Activated CD8-positive, alpha-beta memory T cell treated with anti-CD3 and anti-CD28 coated beads for 24 hours (primary cell): ENCODE measurements around the gene ANKRD39.
"Not testable (repeated sequence)": the region's sequence is repeated elsewhere in the genome, so short reads cannot be mapped to it uniquely, and the experiment has no call there.

ENCODE experiments used
- DNase-seq: peaks from one replicate; pipeline ENCODE4 v3.0.0-alpha.2; 2020

ANKRD39 gene

DNA sequence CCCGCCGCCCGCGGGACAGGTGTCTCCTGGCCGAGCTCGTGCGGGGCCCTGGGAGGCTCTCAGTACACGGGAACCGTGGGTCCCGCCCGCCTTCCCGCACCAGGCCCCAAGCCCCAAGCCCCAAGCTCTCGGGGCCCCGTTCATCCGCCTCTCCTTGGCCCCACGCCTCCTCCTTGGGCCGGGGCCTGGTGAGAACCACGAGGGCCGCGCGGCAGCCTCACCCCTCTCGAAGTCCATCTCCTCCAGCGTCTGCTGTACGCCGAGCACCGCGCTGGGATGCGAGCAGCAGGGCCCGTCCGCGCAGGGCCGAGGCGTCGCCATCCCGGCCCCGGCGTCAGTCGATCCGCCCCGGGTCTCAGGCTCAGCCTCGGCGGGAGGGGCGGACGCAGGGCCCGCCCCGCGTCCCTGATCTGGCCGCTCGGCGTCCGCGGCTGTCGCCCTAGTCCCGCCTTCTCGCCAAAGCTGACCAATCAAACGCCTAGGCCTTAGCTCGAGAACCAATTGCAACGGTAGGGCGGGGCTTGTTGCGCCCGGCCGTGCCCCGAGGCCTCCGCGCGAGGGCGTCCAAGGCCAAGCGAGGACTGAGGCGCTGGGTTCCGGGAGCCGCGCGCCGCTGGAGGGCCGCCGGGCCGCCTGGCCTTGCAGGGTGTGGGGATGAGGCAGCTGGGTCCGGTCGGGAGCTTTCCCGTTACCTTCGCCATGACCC lies at the start of gene ANKRD39:
TSS of gene ANKRD39 (minus strand) at position 350 of the 706 bp plus-strand sequence. CDS start at position 321, 29 bp downstream.
- DNase-seq, result peak; percentile 99

- DNase-seq, result no peak
These were observed 48.9 kb upstream of the ANKRD39 start for GRCh38 chr2:96906729-96907114.

DNA sequence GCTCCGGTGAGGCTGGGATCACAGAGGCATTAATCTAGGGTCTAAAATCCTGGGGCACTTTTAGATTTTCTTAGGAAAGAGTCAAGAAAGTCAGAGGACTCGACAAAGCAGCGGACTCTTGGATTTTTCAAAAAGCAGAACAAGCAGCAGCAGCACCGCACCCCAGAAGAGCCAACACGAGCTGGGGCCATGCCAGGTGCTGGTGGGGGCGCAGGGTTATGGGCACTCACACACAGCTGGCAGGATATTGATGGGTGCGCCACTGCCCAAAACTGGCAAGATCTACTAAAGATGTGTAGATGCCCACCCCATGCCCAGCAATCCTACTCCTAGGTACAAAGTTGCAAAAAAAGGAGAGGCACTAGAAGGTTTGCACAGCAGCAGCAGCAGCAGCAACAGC lies 46.0 kb upstream of the ANKRD39 start:
- no peak for DNase-seq

DNA sequence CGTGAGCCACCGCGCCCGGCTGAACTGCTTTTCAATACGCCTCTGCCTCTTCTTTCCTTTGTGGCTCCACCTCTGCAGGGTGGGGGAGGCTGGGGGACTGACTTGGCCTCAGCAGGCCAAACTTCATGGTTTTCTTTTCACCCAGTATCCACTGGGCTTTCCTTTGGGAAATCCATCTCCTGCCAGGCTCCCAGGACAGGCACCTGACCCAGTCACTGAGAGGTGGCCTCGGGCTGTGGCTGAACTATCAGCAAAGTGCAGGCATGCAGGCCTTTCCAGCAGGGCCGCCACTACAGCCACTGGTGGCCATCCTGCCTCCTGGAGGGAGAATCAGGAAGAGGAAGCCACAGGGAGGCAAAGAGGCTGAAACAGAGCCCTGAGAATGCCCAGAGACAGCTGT lies 45.5 kb upstream of the ANKRD39 start:
- no peak for DNase-seq

DNA sequence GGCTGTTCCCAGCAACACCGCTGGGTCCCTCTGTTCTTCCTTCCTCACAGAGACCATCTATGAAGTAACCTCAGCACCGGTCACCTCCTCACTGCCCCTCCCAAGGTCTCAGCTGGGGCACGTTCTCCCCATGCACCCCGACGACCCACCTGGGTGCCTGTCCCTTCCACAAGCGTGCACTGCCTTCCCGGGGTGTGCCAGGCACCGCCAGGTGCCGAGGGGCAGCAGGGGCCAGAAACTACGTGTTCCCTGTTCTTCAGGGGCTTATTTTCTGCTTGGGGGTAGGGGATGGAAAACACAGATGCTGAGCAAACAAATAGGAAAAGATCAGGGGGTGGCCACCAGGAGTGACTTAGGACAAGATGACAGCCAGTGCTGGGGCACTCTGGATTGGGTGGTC lies 42.4 kb upstream of the ANKRD39 start:
- no peak for DNase-seq

DNA sequence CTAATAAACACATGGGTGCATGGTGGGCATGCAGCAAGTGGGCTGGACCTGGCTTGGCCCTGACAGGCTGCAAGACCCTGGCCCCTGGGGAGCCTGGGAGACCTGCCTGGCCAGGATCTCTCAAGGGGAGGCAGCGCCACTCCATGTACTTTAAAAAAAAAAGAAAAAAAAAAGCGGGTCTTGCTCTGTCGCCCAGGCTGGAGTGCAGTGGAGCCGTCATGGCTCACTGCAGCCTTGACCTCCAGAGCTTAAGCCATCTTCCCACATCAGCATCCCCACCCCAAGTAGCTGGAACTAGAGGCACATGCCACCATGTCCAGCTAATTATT lies 41.6 kb upstream of the ANKRD39 start:
- no peak for DNase-seq

- DNase-seq, result no peak
These were observed 41.0 kb upstream of the ANKRD39 start for GRCh38 chr2:96898641-96899412.

GRCh38 chr2:96898135-96898505 lies 40.3 kb upstream of the ANKRD39 start:
- DNase-seq, result no peak

GRCh38 chr2:96897491-96898134 lies 39.8 kb upstream of the ANKRD39 start:
- DNase-seq, result no peak

DNA sequence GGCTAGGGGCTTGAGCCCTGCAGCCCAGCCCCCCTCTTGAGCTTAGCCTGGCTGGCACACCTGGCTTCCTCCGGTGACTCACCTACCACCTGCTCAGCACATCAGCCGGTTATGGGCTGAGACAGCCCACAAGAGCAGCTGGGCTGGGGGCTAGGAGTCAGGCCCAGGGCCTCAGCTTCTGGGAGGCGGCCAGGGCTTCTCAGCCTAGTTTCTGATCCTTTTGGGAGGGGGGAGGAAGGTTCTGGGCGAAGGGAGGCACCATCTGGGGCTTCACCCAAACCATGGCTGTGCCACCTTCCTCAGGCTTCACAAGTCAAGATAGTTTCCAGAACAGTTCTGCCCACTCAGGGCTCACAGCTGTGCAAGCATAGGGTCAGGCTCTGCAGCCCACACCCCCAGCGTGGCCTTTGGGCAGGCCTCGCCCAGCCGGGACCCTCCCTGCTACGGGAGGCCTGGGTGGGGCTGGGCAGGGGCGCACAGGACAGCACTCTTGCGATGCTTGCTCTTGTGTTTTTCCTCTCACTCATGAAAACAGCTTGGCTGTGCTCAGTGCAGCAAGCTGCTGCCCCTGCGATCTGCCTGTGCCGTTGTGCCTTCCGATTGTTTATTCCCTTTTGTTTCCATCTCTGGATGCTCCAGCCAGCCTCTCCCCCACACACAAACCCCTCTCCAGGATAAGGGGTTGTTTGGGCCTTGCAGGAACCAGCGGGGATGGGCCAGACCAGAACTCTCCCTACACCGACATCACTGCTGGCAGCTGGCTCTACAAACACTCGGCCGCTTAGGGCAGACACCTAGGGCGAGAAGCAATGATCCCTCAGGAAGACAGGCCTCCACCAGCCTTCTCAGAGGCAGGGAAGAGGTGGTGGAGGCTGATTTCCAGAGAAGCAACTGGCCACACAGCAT lies 38.2 kb upstream of the ANKRD39 start:
- no peak for DNase-seq

DNA sequence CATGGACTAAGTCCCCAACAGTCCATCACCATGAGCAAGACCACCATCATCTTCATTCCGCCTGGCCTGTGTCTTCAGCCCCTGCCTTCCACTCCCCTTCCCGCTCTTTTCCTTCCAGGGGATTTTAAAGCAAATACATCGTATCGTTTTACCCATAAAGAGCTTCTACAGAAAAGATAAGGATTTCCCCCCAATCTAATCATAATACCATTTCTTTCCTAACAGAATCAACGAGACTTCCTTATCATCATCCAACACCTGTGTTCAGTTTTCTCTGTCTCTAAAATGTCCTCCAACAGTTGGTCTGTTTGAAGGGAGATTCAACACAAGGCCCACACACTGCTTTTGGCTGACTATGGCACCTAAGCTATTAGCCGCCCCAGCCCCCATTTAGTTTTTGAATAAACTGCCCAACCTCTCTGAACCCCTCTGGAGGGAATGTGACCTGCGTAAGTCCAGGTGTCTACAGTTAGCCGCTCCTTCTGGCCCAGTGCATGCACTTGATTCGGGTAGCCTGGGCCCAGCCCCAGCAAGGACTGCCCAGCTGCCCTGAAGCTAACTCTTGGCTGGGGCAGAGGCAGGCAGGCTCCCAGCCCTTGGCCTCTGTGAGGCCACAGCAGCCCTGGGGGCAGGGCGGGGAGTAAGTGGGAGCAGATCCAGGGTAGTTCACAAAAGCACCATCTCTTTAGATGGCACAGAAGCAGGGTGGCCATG lies 37.4 kb upstream of the ANKRD39 start:
- no peak for DNase-seq

DNA sequence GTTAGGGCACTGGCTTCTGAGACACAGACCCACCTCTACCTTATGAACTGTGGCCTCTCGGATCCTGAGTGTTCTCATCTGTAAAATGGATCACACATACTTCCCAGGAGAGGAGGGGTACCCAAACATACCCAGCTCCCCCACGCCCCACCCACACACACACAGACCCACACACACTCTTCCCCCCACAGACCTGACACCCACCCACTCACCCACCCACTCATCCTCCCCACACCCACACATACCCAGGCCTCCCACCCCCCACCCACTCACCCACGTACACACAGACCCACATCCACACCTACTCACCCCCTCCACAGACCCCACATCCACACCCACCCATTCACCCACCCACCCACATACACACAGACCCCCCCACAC lies 36.3 kb upstream of the ANKRD39 start:
- DNase-seq, result no peak

GRCh38 chr2:96893289-96894150 lies 35.7 kb upstream of the ANKRD39 start:
- DNase-seq, result no peak

GRCh38 chr2:96891591-96892333 lies 33.9 kb upstream of the ANKRD39 start:
- no peak for DNase-seq

GRCh38 chr2:96890726-96891385 lies 33.0 kb upstream of the ANKRD39 start:
- no peak for DNase-seq

DNA sequence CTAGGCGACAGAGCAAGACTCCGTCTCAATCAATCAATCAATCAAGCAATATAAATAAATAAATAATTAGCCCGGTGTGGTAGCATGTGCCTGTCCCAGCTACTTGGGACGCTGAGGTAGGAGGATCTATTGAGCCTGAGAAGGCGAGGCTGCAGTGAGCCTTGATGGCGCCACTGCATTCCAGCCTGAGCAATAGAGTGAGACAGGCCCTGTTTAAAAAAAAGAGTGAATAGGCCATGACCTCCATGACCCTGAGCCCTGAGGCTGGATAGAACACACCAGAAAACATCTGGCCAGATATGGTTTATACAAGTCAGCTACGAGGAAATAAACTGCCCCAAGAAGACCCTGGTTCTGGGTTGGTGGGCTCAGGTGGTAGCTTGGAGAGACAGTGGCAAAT lies 32.4 kb upstream of the ANKRD39 start:
- no peak for DNase-seq

GRCh38 chr2:96889502-96889901 lies 31.7 kb upstream of the ANKRD39 start:
- not testable (repeated sequence) for DNase-seq

DNA sequence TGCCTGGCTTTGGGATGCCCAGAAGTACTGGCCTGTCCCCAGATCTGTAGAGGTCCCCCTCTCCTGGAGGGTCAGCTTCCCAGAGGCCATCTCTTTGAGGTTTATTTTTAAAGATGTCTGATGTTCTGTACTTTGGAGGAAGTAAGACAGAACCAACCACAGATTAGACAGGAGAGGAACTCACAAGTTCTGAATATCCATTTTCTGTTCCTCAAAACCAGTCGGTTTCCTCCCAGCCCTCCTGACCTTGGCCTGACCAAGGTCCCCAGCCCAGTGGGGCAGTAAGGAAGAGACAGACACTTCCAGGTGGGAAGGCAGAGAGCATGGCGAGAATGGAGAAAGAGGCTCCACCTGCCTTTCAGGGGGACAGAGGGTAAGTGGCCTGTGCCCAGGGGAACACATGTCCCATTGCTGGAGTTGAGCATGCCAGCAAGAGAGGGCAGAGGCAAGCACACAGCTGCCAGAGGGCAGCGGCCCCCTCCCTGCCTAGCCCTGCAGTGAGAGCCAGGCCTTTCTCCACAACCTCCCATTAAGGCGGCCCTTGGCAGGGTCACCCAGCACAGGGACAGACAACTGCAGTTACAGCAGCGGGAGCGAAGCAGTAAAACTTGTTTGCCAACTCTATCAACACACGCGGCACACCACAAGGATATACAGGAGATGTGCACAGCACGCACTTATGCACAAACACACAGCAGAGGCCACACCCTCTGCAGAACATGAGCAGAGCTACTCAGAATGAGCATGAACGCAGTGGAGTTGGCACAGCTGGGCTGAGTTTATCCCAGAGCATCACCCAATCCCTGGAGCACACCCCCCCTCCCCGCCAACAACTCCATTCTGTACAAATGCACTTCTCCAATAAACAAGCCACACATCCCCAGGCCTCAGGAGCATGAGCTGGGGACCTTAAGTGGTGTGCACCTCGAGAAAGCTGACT lies 30.5 kb upstream of the ANKRD39 start:
- DNase-seq, result no peak

- DNase-seq, result no peak
These were observed 29.7 kb upstream of the ANKRD39 start for GRCh38 chr2:96887493-96888012.
